Thyroid gland (tissue), 4 donors: ENCODE results near the gene GALNT17. TPM values are rescaled to one million over a fixed set of nuclear protein-coding genes. Genes with fewer than 3 reads are reported as not detected.

Experiments
- DNase-seq, 2 donors: peaks; one replicate each; pipeline ENCODE4 v3.0.0-alpha.2; 2019
- H3K27ac ChIP-seq, 3 donors: fragments of 200-600 bp; sonication (generic); 1 replicate in 2 of 3; 2 replicates in 1 of 3; pipeline ENCODE4 v1.5.1; 2016 to 2019; ENCODE audit warnings: mild to moderate bottlenecking in 1 of 3, moderate library complexity in 1 of 3
- H3K27me3 ChIP-seq: fragments of 200-600 bp; sonication (generic); one replicate; pipeline ENCODE4 v1.5.1; 2019
- H3K36me3 ChIP-seq, 2 donors: fragments of 200-600 bp; sonication (generic); one replicate each; pipeline ENCODE4 v1.5.1; 2016 to 2019
- H3K4me1 ChIP-seq, 2 donors: fragments of 200-600 bp; sonication (generic); one replicate each; pipeline ENCODE4 v1.5.1; 2017 to 2019
- H3K4me3 ChIP-seq, 3 donors: fragments of 200-600 bp; sonication (generic); replicated peaks in 1 of 3; 1 replicate in 2 of 3; 2 replicates in 1 of 3; pipeline ENCODE4 v1.5.1; 2016; ENCODE audit warnings: mild to moderate bottlenecking in 1 of 3
- H3K9me3 ChIP-seq: fragments of 200-600 bp; sonication (generic); one replicate; pipeline ENCODE4 v1.5.1; 2017
- CTCF ChIP-seq, 6 experiments: fragments of 200-600 bp in 3 of 6; fragments of 450-650 bp in 3 of 6; sonication (generic) in 3 of 6; IDR thresholded peaks; one replicate each; pipeline ENCODE4 v1.5.1; 2016 to 2019; ENCODE audit warnings: antibody characterized with exemption in 6 of 6, mild to moderate bottlenecking in 2 of 6, inconsistent platforms in 1 of 6, moderate library complexity in 1 of 6
- POLR2A ChIP-seq, 2 donors: fragments of 450-650 bp; IDR thresholded peaks; one replicate each; pipeline ENCODE4 v1.6.1; 2017; ENCODE audit warnings: antibody characterized with exemption in 2 of 2, mild to moderate bottlenecking in 2 of 2, moderate library complexity in 1 of 2
- WGBS, 2 donors: methylation state at CpG; one replicate each; pipeline ENCODE4 v1.1.5; 2017; 5-methylcytosine and 5-hydroxymethylcytosine counted together
- intact Hi-C: fragments of 100-400 bp; cut with DNase I; formaldehyde crosslinking; loops from one replicate; pipeline ENCODE4 v1.15.1; 2023
- total RNA-seq, 4 donors: library from RNA; depleted of rRNA; stranded (reverse); fragments of >200 nt; gene quantifications; one replicate each; pipeline ENCODE4 v1.2.3, GENCODE V29; 2016

Gene GALNT17
- total RNA-seq, 4 donors from 2014 or later, result 5.8 to 63.8 (median 37.1) TPM

DNA sequence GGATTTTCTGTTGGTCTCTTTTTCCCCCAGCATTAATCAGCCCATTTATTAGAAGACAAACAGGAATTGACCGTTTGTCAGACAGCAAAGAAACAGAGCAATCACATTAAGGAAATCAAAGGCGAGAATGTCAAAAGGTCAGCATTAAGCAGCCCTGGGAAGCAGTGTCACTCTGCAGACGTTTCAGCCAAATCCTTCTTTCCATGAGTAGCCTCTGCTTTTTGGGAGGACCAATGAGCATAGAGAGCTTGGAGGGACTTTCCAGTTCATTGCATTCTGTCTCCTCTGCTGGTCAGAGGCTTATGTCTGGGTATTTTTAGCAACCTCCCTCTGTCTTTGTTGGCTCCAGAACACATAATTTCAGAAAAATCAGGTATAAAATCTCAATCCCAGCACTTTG lies 481.4 kb downstream of the GALNT17 start:
- WGBS, 2 donors, result 36 to 41% methylated on average over 3 of the region's 3 CpGs

DNA sequence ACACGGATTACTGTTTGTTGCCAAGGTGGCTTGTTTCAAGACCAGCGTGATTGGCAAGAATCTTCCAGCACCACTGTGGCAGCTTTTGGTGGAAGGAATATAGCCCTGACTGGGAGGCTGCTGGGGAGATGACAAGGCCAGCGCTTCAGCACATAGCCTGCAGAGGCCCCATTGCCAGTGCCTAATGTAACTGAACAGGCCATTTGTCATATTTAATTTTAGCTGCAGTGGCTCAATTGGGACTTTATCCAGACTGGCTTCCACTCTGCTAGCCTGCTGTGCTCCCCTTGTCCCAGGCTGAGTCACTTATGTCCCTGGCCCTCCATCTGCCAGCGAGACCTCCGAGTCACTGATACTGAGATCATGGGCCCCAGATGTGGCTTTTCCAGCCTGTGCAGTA lies 483.1 kb downstream of the GALNT17 start:
- Histone ChIP-seq H3K9me3 (no peaks in the 10 kb centered on the region), H3K27me3 (no peaks in the 10 kb centered on the region), H3K4me1 (peaks cover 0 to 3% of the 10 kb centered on the region in 2 donors), H3K27ac (no peak overlapping the region), H3K36me3 (no peaks in the 10 kb centered on the region), H3K4me3 (no peak overlapping the region)
- TF ChIP-seq CTCF (IDR thresholded peaks at IDR 0.05), result no peak
- no peak for TF ChIP-seq POLR2A (IDR thresholded peaks at IDR 0.05)
- 54 to 59% methylated on average over 5 of the region's 5 CpGs for WGBS, 2 donors
- DNase-seq, result peak; percentile 34 to 38
- intact Hi-C loops, result no loop called here

More for the DNA sequence above, 481.4 kb downstream of the GALNT17 start:
- Histone ChIP-seq H3K27ac (no peak overlapping the region), H3K4me3 (no peak overlapping the region), H3K4me1 (peaks cover 0 to 3% of the 10 kb centered on the region in 2 donors), H3K9me3 (no peaks in the 10 kb centered on the region), H3K27me3 (no peaks in the 10 kb centered on the region), H3K36me3 (no peaks in the 10 kb centered on the region)
- TF ChIP-seq POLR2A (IDR thresholded peaks at IDR 0.05) (no peak), CTCF (IDR thresholded peaks at IDR 0.05) (no peak)
- no peak for DNase-seq
- intact Hi-C loops, result no loop called here

GRCh38 chr7:71616217-71616616 lies 484.3 kb downstream of the GALNT17 start:
- no peaks in the 10 kb centered on the region for H3K27me3 ChIP-seq
- H3K4me3 ChIP-seq, result no peak overlapping the region
- no peak for DNase-seq
- 93 to 97% methylated on average over 3 of the region's 3 CpGs for WGBS, 2 donors
- no peaks in the 10 kb centered on the region for H3K9me3 ChIP-seq
- no peak overlapping the region for H3K27ac ChIP-seq
- H3K4me1 ChIP-seq, result peaks cover 0 to 3% of the 10 kb centered on the region in 2 donors
- no peaks in the 10 kb centered on the region for H3K36me3 ChIP-seq
- TF ChIP-seq POLR2A (IDR thresholded peaks at IDR 0.05), result no peak
- no peak for TF ChIP-seq CTCF (IDR thresholded peaks at IDR 0.05)
- intact Hi-C loops, result no loop called here

- no peaks in the 10 kb centered on the region for H3K36me3 ChIP-seq
- peaks cover 0 to 3% of the 10 kb centered on the region in 2 donors for H3K4me1 ChIP-seq
- H3K27me3 ChIP-seq, result no peaks in the 10 kb centered on the region
- no peak for DNase-seq
- TF ChIP-seq CTCF (IDR thresholded peaks at IDR 0.05) (no peak), POLR2A (IDR thresholded peaks at IDR 0.05) (no peak)
- no peak overlapping the region for H3K4me3 ChIP-seq
- intact Hi-C loops, result no loop called here
- 87 to 90% methylated on average over 2 of the region's 2 CpGs for WGBS, 2 donors
- H3K27ac ChIP-seq, result no peak overlapping the region
- no peaks in the 10 kb centered on the region for H3K9me3 ChIP-seq
These were observed 486.3 kb downstream of the GALNT17 start for GRCh38 chr7:71618278-71618677.

GRCh38 chr7:71625545-71625944 lies 493.6 kb downstream of the GALNT17 start:
- 45 to 56% methylated on average over 4 of the region's 4 CpGs for WGBS, 2 donors

More at GRCh38 chr7:71625545-71625944, 493.6 kb downstream of the GALNT17 start:
- intact Hi-C loops, result no loop called here
- TF ChIP-seq POLR2A (IDR thresholded peaks at IDR 0.05) (no peak), CTCF (IDR thresholded peaks at IDR 0.05) (no peak)
- H3K27ac ChIP-seq, result no peak overlapping the region
- no peaks in the 10 kb centered on the region for H3K27me3 ChIP-seq
- no peak overlapping the region for H3K4me3 ChIP-seq
- H3K9me3 ChIP-seq, result no peaks in the 10 kb centered on the region
- peak; percentile 20 to 25 for DNase-seq
- no peaks in the 10 kb centered on the region for H3K4me1 ChIP-seq
- no peaks in the 10 kb centered on the region for H3K36me3 ChIP-seq
